ENCODE results near the gene SLITRK2.

SLITRK2 gene

DNA sequence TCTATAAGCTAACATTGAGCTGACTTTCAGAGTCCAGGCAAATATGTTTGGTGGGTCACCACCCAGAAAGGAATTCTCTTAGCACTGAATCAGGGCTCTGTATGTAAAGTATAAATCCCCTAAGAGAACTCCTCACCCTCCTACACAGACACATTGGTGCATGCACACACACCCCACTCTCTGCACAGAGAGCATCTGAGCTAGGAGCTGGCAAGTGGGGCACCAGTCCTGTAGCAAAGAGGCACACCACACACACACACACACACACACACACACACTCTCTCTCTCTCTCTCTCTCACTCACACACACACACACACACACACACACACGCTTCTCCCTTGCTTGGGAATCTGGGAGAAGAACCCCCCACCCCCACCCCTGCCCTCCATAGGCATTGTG lies 3.2 kb downstream of the SLITRK2 start:
- no peaks in the 10 kb centered on the region for H4K20me1 ChIP-seq (ENCODE audit: insufficient read depth, low read length)
- H3K36me3 ChIP-seq (replicated peaks; ENCODE audit: low read depth, low read length), result no peaks in the 10 kb centered on the region
- H3K27me3 ChIP-seq (ENCODE audit: low read depth, low read length), result no peaks in the 10 kb centered on the region
- H2AFZ ChIP-seq (ENCODE audit: low read depth, low read length), result no peak overlapping the region
- no peaks in the 10 kb centered on the region for H3K9me3 ChIP-seq (ENCODE audit: insufficient read depth, low read length)
- no peak overlapping the region for H3K4me3 ChIP-seq (ENCODE audit: low read length)
- H3K79me2 ChIP-seq (ENCODE audit: low read length), result no peaks in the 10 kb centered on the region
- no peaks in the 10 kb centered on the region for H3K4me1 ChIP-seq (ENCODE audit: low read length)
- no peak overlapping the region for H3K27ac ChIP-seq (ENCODE audit: low read length)
- H3K4me2 ChIP-seq (ENCODE audit: low read length), result no peak overlapping the region
- H3K9ac ChIP-seq (ENCODE audit: low read length), result no peak overlapping the region
- TF ChIP-seq, protein P1, sequence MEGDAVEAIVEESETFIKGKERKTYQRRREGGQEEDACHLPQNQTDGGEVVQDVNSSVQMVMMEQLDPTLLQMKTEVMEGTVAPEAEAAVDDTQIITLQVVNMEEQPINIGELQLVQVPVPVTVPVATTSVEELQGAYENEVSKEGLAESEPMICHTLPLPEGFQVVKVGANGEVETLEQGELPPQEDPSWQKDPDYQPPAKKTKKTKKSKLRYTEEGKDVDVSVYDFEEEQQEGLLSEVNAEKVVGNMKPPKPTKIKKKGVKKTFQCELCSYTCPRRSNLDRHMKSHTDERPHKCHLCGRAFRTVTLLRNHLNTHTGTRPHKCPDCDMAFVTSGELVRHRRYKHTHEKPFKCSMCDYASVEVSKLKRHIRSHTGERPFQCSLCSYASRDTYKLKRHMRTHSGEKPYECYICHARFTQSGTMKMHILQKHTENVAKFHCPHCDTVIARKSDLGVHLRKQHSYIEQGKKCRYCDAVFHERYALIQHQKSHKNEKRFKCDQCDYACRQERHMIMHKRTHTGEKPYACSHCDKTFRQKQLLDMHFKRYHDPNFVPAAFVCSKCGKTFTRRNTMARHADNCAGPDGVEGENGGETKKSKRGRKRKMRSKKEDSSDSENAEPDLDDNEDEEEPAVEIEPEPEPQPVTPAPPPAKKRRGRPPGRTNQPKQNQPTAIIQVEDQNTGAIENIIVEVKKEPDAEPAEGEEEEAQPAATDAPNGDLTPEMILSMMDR (IDR thresholded peaks at IDR 0.05; ENCODE audit: low read depth, low read length), result no peak
- no peak for TF ChIP-seq EZH2phosphoT487 (IDR thresholded peaks at IDR 0.05; ENCODE audit: low read depth)

DNA sequence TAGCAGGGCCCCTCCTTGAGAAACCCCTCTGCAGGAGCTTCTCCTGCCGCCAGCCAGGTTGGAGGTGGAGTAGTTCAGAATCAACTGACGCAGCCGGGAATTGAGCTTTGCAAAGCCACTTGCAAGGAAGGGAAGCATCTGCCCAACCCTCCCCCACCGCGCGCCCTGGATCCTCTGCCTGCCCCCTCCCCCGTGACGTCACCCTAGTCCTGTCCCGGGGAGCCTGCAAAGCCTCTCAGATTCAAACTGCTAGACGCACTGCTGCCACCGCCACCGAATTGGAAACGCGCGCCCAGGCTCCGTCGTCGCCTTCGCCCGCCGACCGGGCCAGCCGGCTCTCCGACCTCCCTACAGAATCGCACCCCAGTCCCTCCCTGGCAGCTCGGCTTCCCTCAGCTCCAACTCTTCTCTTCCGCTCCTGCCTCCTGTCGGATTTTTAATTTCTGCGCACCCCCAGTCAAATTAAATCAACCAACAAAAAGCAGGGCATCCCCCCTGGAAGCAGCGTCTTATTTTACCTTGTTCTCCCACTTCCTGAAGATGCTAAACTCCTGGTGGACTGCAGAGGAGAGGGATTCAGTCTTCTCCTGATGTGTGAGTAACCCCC lies 3.8 kb downstream of the SLITRK2 start:
- no peaks in the 10 kb centered on the region for H3K9me3 ChIP-seq (ENCODE audit: insufficient read depth, low read length)
- no peak overlapping the region for H3K4me2 ChIP-seq (ENCODE audit: low read length)
- no peak overlapping the region for H3K27ac ChIP-seq (ENCODE audit: low read length)
- H2AFZ ChIP-seq (ENCODE audit: low read depth, low read length), result no peak overlapping the region
- H4K20me1 ChIP-seq (ENCODE audit: insufficient read depth, low read length), result no peaks in the 10 kb centered on the region
- H3K4me3 ChIP-seq (ENCODE audit: low read length), result no peak overlapping the region
- no peaks in the 10 kb centered on the region for H3K36me3 ChIP-seq (replicated peaks; ENCODE audit: low read depth, low read length)
- no peak overlapping the region for H3K9ac ChIP-seq (ENCODE audit: low read length)
- no peaks in the 10 kb centered on the region for H3K79me2 ChIP-seq (ENCODE audit: low read length)
- H3K27me3 ChIP-seq (ENCODE audit: low read depth, low read length), result no peaks in the 10 kb centered on the region
- no peaks in the 10 kb centered on the region for H3K4me1 ChIP-seq (ENCODE audit: low read length)
- no peak for TF ChIP-seq EZH2phosphoT487 (IDR thresholded peaks at IDR 0.05; ENCODE audit: low read depth)
- TF ChIP-seq, protein P1 (IDR thresholded peaks at IDR 0.05; ENCODE audit: low read depth, low read length), result no peak

DNA sequence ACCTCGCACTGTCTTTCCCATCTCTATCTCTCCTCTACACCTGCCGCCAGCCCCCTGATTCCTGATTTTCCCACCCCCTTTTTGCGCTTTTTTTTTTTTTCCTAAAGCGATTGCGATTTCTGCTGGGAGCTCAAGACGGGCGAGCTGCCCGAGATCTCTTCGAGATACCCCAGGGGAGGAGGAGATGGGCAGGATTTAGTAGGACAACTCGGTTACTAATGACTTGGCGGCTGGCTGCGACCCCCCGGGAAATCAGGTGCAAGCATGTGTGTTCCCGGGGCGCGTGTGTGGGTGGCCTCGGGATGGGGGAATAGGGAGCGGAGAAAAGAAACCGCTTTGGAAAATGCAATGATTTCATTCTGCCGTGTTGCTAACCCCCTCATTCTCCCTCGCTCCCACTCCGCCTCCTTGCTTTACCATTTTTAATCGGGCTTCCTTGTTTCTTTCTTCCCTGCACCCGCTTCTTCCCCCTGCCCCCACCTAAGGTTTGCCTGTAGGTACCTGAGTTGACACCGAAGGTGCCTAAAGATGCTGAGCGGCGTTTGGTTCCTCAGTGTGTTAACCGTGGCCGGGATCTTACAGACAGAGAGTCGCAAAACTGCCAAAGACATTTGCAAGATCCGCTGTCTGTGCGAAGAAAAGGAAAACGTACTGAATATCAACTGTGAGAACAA lies 4.4 kb downstream of the SLITRK2 start:
- H3K27me3 ChIP-seq (ENCODE audit: low read depth, low read length), result no peaks in the 10 kb centered on the region
- no peak overlapping the region for H3K4me3 ChIP-seq (ENCODE audit: low read length)
- H3K9me3 ChIP-seq (ENCODE audit: insufficient read depth, low read length), result no peaks in the 10 kb centered on the region
- H3K36me3 ChIP-seq (replicated peaks; ENCODE audit: low read depth, low read length), result no peaks in the 10 kb centered on the region
- no peak overlapping the region for H3K9ac ChIP-seq (ENCODE audit: low read length)
- TF ChIP-seq, protein P1 (IDR thresholded peaks at IDR 0.05; ENCODE audit: low read depth, low read length), result no peak
- no peak for TF ChIP-seq EZH2phosphoT487 (IDR thresholded peaks at IDR 0.05; ENCODE audit: low read depth)
- no peak overlapping the region for H2AFZ ChIP-seq (ENCODE audit: low read depth, low read length)
- no peaks in the 10 kb centered on the region for H4K20me1 ChIP-seq (ENCODE audit: insufficient read depth, low read length)
- no peaks in the 10 kb centered on the region for H3K79me2 ChIP-seq (ENCODE audit: low read length)
- no peaks in the 10 kb centered on the region for H3K4me1 ChIP-seq (ENCODE audit: low read length)
- no peak overlapping the region for H3K27ac ChIP-seq (ENCODE audit: low read length)
- H3K4me2 ChIP-seq (ENCODE audit: low read length), result no peak overlapping the region

DNA sequence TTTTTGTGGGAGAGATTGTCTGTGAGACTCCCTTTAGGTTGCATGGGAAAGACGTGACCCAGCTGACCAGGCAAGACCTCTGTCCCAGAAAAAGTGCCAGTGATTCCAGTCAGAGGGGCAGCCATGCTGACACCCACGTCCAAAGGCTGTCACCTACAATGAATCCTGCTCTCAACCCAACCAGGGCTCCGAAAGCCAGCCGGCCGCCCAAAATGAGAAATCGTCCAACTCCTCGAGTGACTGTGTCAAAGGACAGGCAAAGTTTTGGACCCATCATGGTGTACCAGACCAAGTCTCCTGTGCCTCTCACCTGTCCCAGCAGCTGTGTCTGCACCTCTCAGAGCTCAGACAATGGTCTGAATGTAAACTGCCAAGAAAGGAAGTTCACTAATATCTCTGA lies 5.5 kb downstream of the SLITRK2 start:
- Histone ChIP-seq H3K9me3 (ENCODE audit: insufficient read depth, low read length) (no peaks in the 10 kb centered on the region), H3K4me3 (ENCODE audit: low read length) (no peak overlapping the region), H3K4me1 (ENCODE audit: low read length) (no peaks in the 10 kb centered on the region), H3K27me3 (ENCODE audit: low read depth, low read length) (no peaks in the 10 kb centered on the region), H3K27ac (ENCODE audit: low read length) (no peak overlapping the region), H3K79me2 (ENCODE audit: low read length) (no peaks in the 10 kb centered on the region), H4K20me1 (ENCODE audit: insufficient read depth, low read length) (no peaks in the 10 kb centered on the region), H3K9ac (ENCODE audit: low read length) (no peak overlapping the region), H3K36me3 (replicated peaks; ENCODE audit: low read depth, low read length) (no peaks in the 10 kb centered on the region), H3K4me2 (ENCODE audit: low read length) (no peak overlapping the region), H2AFZ (ENCODE audit: low read depth, low read length) (no peak overlapping the region)
- TF ChIP-seq, protein P1 (IDR thresholded peaks at IDR 0.05; ENCODE audit: low read depth, low read length), result no peak
- TF ChIP-seq EZH2phosphoT487 (IDR thresholded peaks at IDR 0.05; ENCODE audit: low read depth), result no peak
